ENCODE results near the gene NRXN3. TPM values are rescaled to one million over a fixed set of nuclear protein-coding genes. Genes with fewer than 3 reads are reported as not detected.

NRXN3 gene
- total and polyA plus RNA-seq, 8 donors: 1.3 to 7.6 (median 1.5) TPM

DNA sequence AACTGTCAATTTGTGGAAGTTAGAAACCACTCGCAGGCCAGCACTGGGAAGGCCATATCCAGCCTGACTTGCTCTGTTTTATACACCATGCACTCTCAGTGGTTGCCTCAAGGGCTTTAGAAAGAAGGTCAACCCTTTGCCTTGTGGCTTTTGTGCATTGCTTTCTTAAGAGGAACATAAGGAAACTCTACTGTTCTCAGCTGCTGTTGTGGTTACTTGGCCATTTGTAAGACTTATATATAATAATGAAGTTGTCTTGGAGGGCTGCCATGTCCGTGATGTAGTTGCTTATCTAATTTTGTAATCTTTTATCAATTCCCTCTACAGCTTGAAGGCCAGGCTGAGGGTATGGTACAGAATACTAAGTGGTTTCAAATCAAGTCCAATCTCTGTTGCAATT, 1403.3 kb downstream of the NRXN3 start:
- Histone ChIP-seq H3K4me3 (no peak overlapping the region), H3K36me3 (no peaks in the 10 kb centered on the region), H3K9me3 (no peaks in the 10 kb centered on the region), H3K27me3 (no peaks in the 10 kb centered on the region), H3K27ac (no peak overlapping the region), H3K4me1 (no peaks in the 10 kb centered on the region)
- intact Hi-C loops (cut with DNase I): no loop called here
- no peak for ATAC-seq
- TF ChIP-seq, protein P1, sequence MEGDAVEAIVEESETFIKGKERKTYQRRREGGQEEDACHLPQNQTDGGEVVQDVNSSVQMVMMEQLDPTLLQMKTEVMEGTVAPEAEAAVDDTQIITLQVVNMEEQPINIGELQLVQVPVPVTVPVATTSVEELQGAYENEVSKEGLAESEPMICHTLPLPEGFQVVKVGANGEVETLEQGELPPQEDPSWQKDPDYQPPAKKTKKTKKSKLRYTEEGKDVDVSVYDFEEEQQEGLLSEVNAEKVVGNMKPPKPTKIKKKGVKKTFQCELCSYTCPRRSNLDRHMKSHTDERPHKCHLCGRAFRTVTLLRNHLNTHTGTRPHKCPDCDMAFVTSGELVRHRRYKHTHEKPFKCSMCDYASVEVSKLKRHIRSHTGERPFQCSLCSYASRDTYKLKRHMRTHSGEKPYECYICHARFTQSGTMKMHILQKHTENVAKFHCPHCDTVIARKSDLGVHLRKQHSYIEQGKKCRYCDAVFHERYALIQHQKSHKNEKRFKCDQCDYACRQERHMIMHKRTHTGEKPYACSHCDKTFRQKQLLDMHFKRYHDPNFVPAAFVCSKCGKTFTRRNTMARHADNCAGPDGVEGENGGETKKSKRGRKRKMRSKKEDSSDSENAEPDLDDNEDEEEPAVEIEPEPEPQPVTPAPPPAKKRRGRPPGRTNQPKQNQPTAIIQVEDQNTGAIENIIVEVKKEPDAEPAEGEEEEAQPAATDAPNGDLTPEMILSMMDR (IDR thresholded peaks at IDR 0.05): no peak
- DNase-seq: no peak

DNA sequence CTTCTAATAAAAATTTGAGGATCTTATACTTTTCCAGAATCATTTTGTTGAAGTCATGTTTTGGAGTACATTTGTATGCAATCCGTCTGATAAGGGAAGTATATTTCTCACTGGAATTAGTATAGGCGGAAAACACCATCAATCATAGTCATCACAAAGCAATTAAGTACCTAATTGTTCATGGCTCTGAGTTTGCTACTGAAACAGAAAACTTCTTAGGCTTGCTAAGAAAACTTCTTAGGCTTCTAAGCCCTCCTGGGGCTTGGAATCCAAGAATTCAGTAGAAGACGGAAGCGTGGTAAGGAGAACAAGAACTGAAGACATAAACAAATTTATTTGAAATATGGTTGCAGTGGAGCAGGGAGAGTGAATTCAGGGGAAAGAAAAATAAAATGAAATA, 1404.9 kb downstream of the NRXN3 start:
- H3K4me1 ChIP-seq: no peaks in the 10 kb centered on the region
- H3K9me3 ChIP-seq: no peaks in the 10 kb centered on the region
- DNase-seq (no peak), ATAC-seq (no peak)
- no peaks in the 10 kb centered on the region for H3K36me3 ChIP-seq
- intact Hi-C loops (cut with DNase I): no loop called here
- no peak overlapping the region for H3K4me3 ChIP-seq
- no peak overlapping the region for H3K27ac ChIP-seq
- TF ChIP-seq, protein P1 (IDR thresholded peaks at IDR 0.05): no peak
- H3K27me3 ChIP-seq: no peaks in the 10 kb centered on the region

DNA sequence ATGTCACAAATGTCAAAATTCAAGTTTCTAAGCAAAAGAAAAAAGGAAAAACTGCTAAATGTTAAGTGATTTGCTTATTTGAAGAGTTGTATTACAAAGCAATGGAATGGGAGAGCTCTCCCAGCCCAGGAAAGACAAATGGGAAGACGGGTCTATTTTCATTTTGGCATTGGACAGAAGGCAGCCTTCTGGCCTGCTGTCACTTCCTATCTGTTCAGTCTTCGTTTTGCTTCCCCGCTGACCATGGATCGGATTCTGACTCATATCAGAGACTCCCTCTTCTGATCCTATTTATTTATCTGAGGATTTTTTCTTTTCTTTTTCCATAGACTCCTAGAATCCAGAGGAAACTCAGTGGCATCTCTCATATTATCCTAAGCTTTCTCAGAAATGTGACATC, 1406.3 kb downstream of the NRXN3 start:
- Histone ChIP-seq H3K36me3 (no peaks in the 10 kb centered on the region), H3K4me1 (no peaks in the 10 kb centered on the region), H3K27ac (no peak overlapping the region), H3K9me3 (no peaks in the 10 kb centered on the region), H3K27me3 (no peaks in the 10 kb centered on the region), H3K4me3 (no peak overlapping the region)
- DNase-seq (no peak), ATAC-seq (no peak)
- TF ChIP-seq, protein P1 (IDR thresholded peaks at IDR 0.05): no peak
- intact Hi-C loops (cut with DNase I): no loop called here

DNA sequence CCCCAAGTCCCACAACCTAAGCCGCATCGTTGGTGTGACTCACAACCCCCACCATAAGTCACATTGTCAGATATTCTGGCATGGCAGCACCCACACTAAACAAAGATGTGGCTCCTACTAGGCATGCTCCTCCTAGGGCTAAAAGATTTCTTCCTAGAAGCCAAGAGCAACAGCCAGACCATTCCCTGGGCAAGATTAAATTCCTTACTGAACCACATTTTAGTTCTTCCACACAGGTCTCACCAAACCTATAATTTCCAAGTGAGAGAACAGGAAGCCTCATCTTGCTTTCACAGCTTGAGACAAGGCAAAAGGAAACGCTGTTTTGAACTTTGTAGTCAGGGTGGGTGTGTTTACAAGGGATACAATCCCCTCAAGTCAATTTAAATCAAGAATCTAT, 1408.3 kb downstream of the NRXN3 start:
- ATAC-seq (no peak), DNase-seq (no peak)
- H3K36me3 ChIP-seq: no peaks in the 10 kb centered on the region
- H3K27me3 ChIP-seq: no peaks in the 10 kb centered on the region
- H3K9me3 ChIP-seq: no peaks in the 10 kb centered on the region
- H3K27ac ChIP-seq: no peak overlapping the region
- TF ChIP-seq, protein P1 (IDR thresholded peaks at IDR 0.05): no peak
- H3K4me3 ChIP-seq: no peak overlapping the region
- no peaks in the 10 kb centered on the region for H3K4me1 ChIP-seq
- intact Hi-C loops (cut with DNase I): no loop called here

DNA sequence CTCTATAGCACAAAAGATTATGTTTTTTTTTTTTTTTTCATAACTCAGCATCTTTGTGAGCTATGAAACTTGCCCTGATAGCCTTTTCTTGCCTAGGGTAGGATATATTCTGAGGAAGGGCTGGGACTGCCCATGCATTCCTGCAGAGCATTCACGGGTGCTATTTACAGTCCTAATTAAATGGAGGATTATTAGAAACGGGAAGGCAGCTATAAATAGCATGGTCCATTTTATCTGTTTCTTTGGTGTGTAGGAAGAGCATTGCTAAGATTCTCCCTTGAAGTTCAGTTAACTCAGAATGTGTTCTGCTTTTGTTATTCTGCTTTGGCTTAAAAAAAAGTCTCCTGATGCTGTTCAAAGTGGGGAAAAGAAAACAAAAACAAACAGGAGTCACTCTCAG, 1410.2 kb downstream of the NRXN3 start:
- ATAC-seq: no peak
- intact Hi-C loops (cut with DNase I): no loop called here
- no peaks in the 10 kb centered on the region for H3K36me3 ChIP-seq

More for the DNA sequence above, 1410.2 kb downstream of the NRXN3 start:
- Histone ChIP-seq H3K4me1 (no peaks in the 10 kb centered on the region), H3K27ac (no peak overlapping the region), H3K4me3 (no peak overlapping the region), H3K9me3 (no peaks in the 10 kb centered on the region), H3K27me3 (no peaks in the 10 kb centered on the region)
- TF ChIP-seq, protein P1 (IDR thresholded peaks at IDR 0.05): no peak
- DNase-seq: no peak

Measured in left lung (tissue), 10 donors.